Peyer's patch (tissue), 4 donors: Measurements from ENCODE around the gene CLEC4E.
"Not testable (repeated sequence)": the region's sequence is repeated elsewhere in the genome, so short reads cannot be mapped to it uniquely, and the experiment has no call there.

ENCODE experiments used
- POLR2A ChIP-seq, 2 donors: fragments of 450-650 bp; IDR thresholded peaks; one replicate each; pipeline ENCODE4 v1.5.1; 2017; ENCODE audit warnings: antibody characterized with exemption in 2 of 2, mild to moderate bottlenecking in 2 of 2, moderate library complexity in 2 of 2
- TF ChIP-seq, protein P1 (sequence below), 6 experiments: fragments of 450-650 bp in 4 of 6; fragments of 200-600 bp in 2 of 6; sonication (generic) in 1 of 6; IDR thresholded peaks; one replicate each; pipeline ENCODE4 v1.5.1; 2017 to 2019; ENCODE audit warnings: antibody characterized with exemption in 6 of 6, mild to moderate bottlenecking in 3 of 6, moderate library complexity in 1 of 6

DNA sequence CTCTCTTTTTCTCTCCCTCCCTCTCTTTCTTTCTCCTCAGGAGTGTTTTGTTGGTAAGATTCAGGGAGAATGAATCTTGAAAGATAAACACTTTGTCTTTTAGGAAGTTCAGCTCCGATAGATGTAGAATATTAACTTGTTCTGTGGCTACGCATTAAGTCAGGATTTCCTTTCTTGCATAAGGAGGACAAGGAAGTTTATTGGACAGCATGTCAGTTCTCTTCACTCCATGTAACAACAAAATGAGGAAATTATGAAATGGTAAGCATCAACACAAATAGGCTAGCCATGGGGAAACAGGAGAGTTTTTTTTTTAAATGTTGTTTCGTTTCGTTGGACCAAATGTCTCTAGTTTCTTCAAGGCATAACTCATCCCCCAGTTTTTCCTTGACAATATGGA is at the start of gene CLEC4E:
- TF ChIP-seq, protein P1, sequence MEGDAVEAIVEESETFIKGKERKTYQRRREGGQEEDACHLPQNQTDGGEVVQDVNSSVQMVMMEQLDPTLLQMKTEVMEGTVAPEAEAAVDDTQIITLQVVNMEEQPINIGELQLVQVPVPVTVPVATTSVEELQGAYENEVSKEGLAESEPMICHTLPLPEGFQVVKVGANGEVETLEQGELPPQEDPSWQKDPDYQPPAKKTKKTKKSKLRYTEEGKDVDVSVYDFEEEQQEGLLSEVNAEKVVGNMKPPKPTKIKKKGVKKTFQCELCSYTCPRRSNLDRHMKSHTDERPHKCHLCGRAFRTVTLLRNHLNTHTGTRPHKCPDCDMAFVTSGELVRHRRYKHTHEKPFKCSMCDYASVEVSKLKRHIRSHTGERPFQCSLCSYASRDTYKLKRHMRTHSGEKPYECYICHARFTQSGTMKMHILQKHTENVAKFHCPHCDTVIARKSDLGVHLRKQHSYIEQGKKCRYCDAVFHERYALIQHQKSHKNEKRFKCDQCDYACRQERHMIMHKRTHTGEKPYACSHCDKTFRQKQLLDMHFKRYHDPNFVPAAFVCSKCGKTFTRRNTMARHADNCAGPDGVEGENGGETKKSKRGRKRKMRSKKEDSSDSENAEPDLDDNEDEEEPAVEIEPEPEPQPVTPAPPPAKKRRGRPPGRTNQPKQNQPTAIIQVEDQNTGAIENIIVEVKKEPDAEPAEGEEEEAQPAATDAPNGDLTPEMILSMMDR (IDR thresholded peaks at IDR 0.05) = not testable (repeated sequence)
- TF ChIP-seq POLR2A (IDR thresholded peaks at IDR 0.05) = not testable (repeated sequence)
